H9 (cell line): ENCODE results near the gene GCK. TPM values are rescaled to one million over a fixed set of nuclear protein-coding genes. Genes with fewer than 3 reads are reported as not detected.

Source experiments
- DNase-seq: peaks from one replicate; pipeline ENCODE4 v3.0.0-alpha.2; 2017
- H2AFZ ChIP-seq: one replicate; pipeline ENCODE4 v1.6.1; 2013; ENCODE audit warnings: mild to moderate bottlenecking, low read length, control low read depth, moderate library complexity
- H2AK5ac ChIP-seq: 2 replicates; pipeline ENCODE4 v1.6.1; 2013; ENCODE audit warnings: low read length, control low read depth, mixed read lengths; ENCODE audit not compliant: insufficient read length
- H2BK120ac ChIP-seq: one replicate; pipeline ENCODE4 v1.6.1; 2013; ENCODE audit warnings: low read depth, mild to moderate bottlenecking, low read length, control low read depth, inconsistent platforms; ENCODE audit not compliant: poor library complexity, severe bottlenecking
- H2BK12ac ChIP-seq: 2 replicates; pipeline ENCODE4 v1.6.1; 2013; ENCODE audit warnings: low read length, control low read depth, mixed read lengths, low read depth; ENCODE audit not compliant: insufficient read length
- H2BK15ac ChIP-seq: 2 replicates; pipeline ENCODE4 v1.6.1; 2013; ENCODE audit warnings: low read depth, low read length, control low read depth
- H2BK20ac ChIP-seq: one replicate; pipeline ENCODE4 v1.6.1; 2013; ENCODE audit warnings: low read depth, mild to moderate bottlenecking, low read length, control low read depth, inconsistent platforms; ENCODE audit not compliant: poor library complexity, severe bottlenecking
- H2BK5ac ChIP-seq: 2 replicates; pipeline ENCODE4 v1.6.1; 2013; ENCODE audit warnings: low read length, control low read depth, mixed read lengths; ENCODE audit not compliant: insufficient read length
- H3K14ac ChIP-seq: 2 replicates; pipeline ENCODE4 v1.6.1; 2013; ENCODE audit warnings: low read length, control low read depth; ENCODE audit not compliant: insufficient read depth
- H3K18ac ChIP-seq: 2 replicates; pipeline ENCODE4 v1.6.1; 2013; ENCODE audit warnings: low read depth, mild to moderate bottlenecking, mixed read lengths, low read length, control low read depth; ENCODE audit not compliant: insufficient read length
- H3K23ac ChIP-seq: 2 replicates; pipeline ENCODE4 v1.6.1; 2013; ENCODE audit warnings: low read length, control low read depth, mixed read lengths, low read depth; ENCODE audit not compliant: insufficient read length
- H3K23me2 ChIP-seq: 2 replicates; pipeline ENCODE4 v1.6.1; 2013; ENCODE audit warnings: low read depth, mild to moderate bottlenecking, mixed read lengths, low read length, control low read depth; ENCODE audit not compliant: insufficient read length, poor library complexity, severe bottlenecking
- H3K27ac ChIP-seq: 2 replicates; pipeline ENCODE4 v1.5.1; 2013; ENCODE audit warnings: low read length, control low read depth, mixed read lengths, low read depth; ENCODE audit not compliant: insufficient read length
- H3K27me3 ChIP-seq: 2 replicates; pipeline ENCODE4 v1.6.1; 2013; ENCODE audit warnings: low read length, control low read depth, inconsistent platforms; ENCODE audit not compliant: insufficient read depth
- H3K4ac ChIP-seq: 2 replicates; pipeline ENCODE4 v1.6.1; 2013; ENCODE audit warnings: low read depth, mild to moderate bottlenecking, control low read depth, inconsistent platforms, low read length, moderate library complexity
- H3K4me1 ChIP-seq: 2 replicates; pipeline ENCODE4 v1.6.1; 2013; ENCODE audit warnings: low read length, control low read depth, inconsistent platforms; ENCODE audit not compliant: insufficient read depth
- H3K4me2 ChIP-seq: 2 replicates; pipeline ENCODE4 v1.6.1; 2013; ENCODE audit warnings: low read length, control low read depth, mixed read lengths; ENCODE audit not compliant: insufficient read length, insufficient read depth
- H3K56ac ChIP-seq: 2 replicates; pipeline ENCODE4 v1.6.1; 2013; ENCODE audit warnings: low read depth, mild to moderate bottlenecking, mixed read lengths, low read length, control low read depth; ENCODE audit not compliant: insufficient read length
- H3K79me1 ChIP-seq: 2 replicates; pipeline ENCODE4 v1.6.1; 2013; ENCODE audit warnings: low read depth, mild to moderate bottlenecking, moderate library complexity, low read length, control low read depth, inconsistent platforms; ENCODE audit not compliant: insufficient read depth, poor library complexity, severe bottlenecking
- H3K79me2 ChIP-seq: 2 replicates; pipeline ENCODE4 v1.6.1; 2013; ENCODE audit warnings: low read length, control low read depth, inconsistent platforms; ENCODE audit not compliant: insufficient read depth
- H3K9ac ChIP-seq: 2 replicates; pipeline ENCODE4 v1.6.1; 2013; ENCODE audit warnings: low read length, control low read depth, mixed read lengths; ENCODE audit not compliant: insufficient read length; ENCODE audit errors: extremely low read depth
- H3K9me3 ChIP-seq: one replicate; pipeline ENCODE4 v1.6.1; 2013; ENCODE audit warnings: low read depth, low read length, inconsistent platforms; ENCODE audit not compliant: control insufficient read depth
- H3T11ph ChIP-seq: one replicate; pipeline ENCODE4 v1.6.1; 2013; ENCODE audit warnings: mild to moderate bottlenecking, low read length, control low read depth, inconsistent platforms
- H4K20me1 ChIP-seq: one replicate; pipeline ENCODE4 v1.6.1; 2013; ENCODE audit not compliant: control insufficient read depth, insufficient read length, insufficient read depth
- H4K5ac ChIP-seq: 2 replicates; pipeline ENCODE4 v1.6.1; 2013; ENCODE audit warnings: low read depth, mild to moderate bottlenecking, mixed read lengths, low read length, control low read depth; ENCODE audit not compliant: insufficient read length
- H4K8ac ChIP-seq: replicated peaks from 2 replicates; pipeline ENCODE4 v1.6.1; 2013; ENCODE audit warnings: low read length, control low read depth, mixed read lengths, low read depth; ENCODE audit not compliant: insufficient read length
- H4K91ac ChIP-seq: 2 replicates; pipeline ENCODE4 v1.6.1; 2013; ENCODE audit warnings: low read depth, mild to moderate bottlenecking, moderate library complexity, mixed read lengths, low read length, control low read depth; ENCODE audit not compliant: insufficient read length
- H3K27ac Mint-ChIP-seq, 3 experiments: 2 replicates in 2 of 3; 3 replicates in 1 of 3; pipeline ENCODE4 v1.8.0; 2020 to 2021; ENCODE audit warnings: mixed read lengths in 3 of 3, mild to moderate bottlenecking in 1 of 3, moderate library complexity in 1 of 3
- H3K27me3 Mint-ChIP-seq: 2 replicates; pipeline ENCODE4 v1.8.0; 2021; ENCODE audit warnings: low read depth, mild to moderate bottlenecking, moderate library complexity, mixed read lengths
- H3K36me3 Mint-ChIP-seq, 3 experiments: 2 replicates in 2 of 3; 3 replicates in 1 of 3; pipeline ENCODE4 v1.8.0; 2020 to 2021; ENCODE audit warnings: low read depth in 3 of 3, mixed read lengths in 3 of 3; ENCODE audit not compliant: insufficient read depth in 1 of 3
- H3K4me1 Mint-ChIP-seq, 2 experiments: 2 replicates each; pipeline ENCODE4 v1.8.0; 2020; ENCODE audit warnings: mixed read lengths in 2 of 2
- H3K4me3 Mint-ChIP-seq, 2 experiments: 2 replicates in 1 of 2; 3 replicates in 1 of 2; pipeline ENCODE4 v1.8.0; 2020 to 2021; ENCODE audit warnings: mild to moderate bottlenecking in 2 of 2, mixed read lengths in 2 of 2, moderate library complexity in 1 of 2
- H3K9me3 Mint-ChIP-seq, 2 experiments: 2 replicates in 1 of 2; 3 replicates in 1 of 2; pipeline ENCODE4 v1.8.0; 2020; ENCODE audit warnings: mild to moderate bottlenecking in 2 of 2, mixed read lengths in 2 of 2, moderate library complexity in 1 of 2
- CTCF ChIP-seq: fragments of 200-600 bp; sonication (generic); conservative IDR thresholded peaks from 3 replicates; pipeline ENCODE4 v1.8.0; 2021; ENCODE audit warnings: antibody characterized with exemption, mild to moderate bottlenecking
- WGBS: extraction: QIAGEN DNeasy Blood & Tissue Kit; methylation state at CpG from one replicate; pipeline ENCODE4 v1.1.7; 2013; ENCODE audit warnings: missing lambda C conversion rate, low lambda C conversion rate, mixed read lengths; ENCODE audit not compliant: insufficient read length; ENCODE audit errors: extremely low coverage; 5-methylcytosine and 5-hydroxymethylcytosine counted together
- total RNA-seq: library from RNA; stranded (reverse); gene quantifications from 2 replicates; pipeline ENCODE4 v1.2.1, GENCODE V29; 2021

The GCK gene
- total RNA-seq, 1 experiment from 2014 or later: 0.98 TPM

GRCh38 chr7:44094365-44094764, 94.9 kb downstream of the GCK start:
- Histone ChIP-seq H4K8ac (no peak overlapping the region), H2BK5ac (no peak overlapping the region), H4K5ac (no peak overlapping the region), H3K27ac (no peak overlapping the region), H3K23me2 (no peaks in the 10 kb centered on the region), H3K18ac (no peak overlapping the region), H2AFZ (no peak overlapping the region), H3K9ac (no peak overlapping the region), H3K27me3 (no peaks in the 10 kb centered on the region), H2BK20ac (no peak overlapping the region), H3K4me1 (no peaks in the 10 kb centered on the region), H3K23ac (no peak overlapping the region), H3K4me2 (no peak overlapping the region), H3K9me3 (no peaks in the 10 kb centered on the region), H3K79me2 (no peaks in the 10 kb centered on the region), H3K56ac (no peak overlapping the region), H3K79me1 (no peaks in the 10 kb centered on the region), H3K14ac (no peak overlapping the region), H3K4ac (no peak overlapping the region), H4K20me1 (no peaks in the 10 kb centered on the region), H2BK15ac (no peak overlapping the region), H4K91ac (no peak overlapping the region), H2AK5ac (no peak overlapping the region), H2BK12ac (no peak overlapping the region), H3T11ph (no peak overlapping the region), H2BK120ac (no peak overlapping the region)
- H3K36me3 Mint-ChIP-seq: no peaks in the 10 kb centered on the region
- H3K27ac Mint-ChIP-seq: no peak overlapping the region
- H3K27me3 Mint-ChIP-seq: peaks cover 30% of the 10 kb centered on the region
- H3K4me1 Mint-ChIP-seq: 0 out of 4 replicates have a peak, but pooled peaks cover 0 to 4% of the 10 kb centered on the region in 2 experiments
- no CpG with 5 or more reads among the region's 2 CpGs for WGBS
- no peak for TF ChIP-seq CTCF
- no peak for DNase-seq
- no peak overlapping the region; a peak in 1 of 5 replicates for H3K4me3 Mint-ChIP-seq
- no peaks in the 10 kb centered on the region; a peak in 1 of 5 replicates for H3K9me3 Mint-ChIP-seq

Other genes with a start within 250 kb of the GCK start
- gene SPDYE1, start 191.5 kb downstream of the GCK start, total RNA-seq: not detected in 2 replicates
- gene DBNL, start 144.7 kb downstream of the GCK start, total RNA-seq: 51.3 and 52.8 TPM in 2 replicates
- gene PGAM2, start 123.9 kb downstream of the GCK start, total RNA-seq: 5.6 and 8.7 TPM in 2 replicates
- 18.7 and 24.5 TPM in 2 replicates for gene POLM, start 106.9 kb downstream of the GCK start, total RNA-seq
- 49.1 and 49.3 TPM in 2 replicates for gene AEBP1, start 85.1 kb downstream of the GCK start, total RNA-seq
- gene POLD2, start 65.9 kb downstream of the GCK start, total RNA-seq: 126 and 131 TPM in 2 replicates
- 4.9 and 5.7 TPM in 2 replicates for gene MYL7, start 48.1 kb downstream of the GCK start, total RNA-seq
- gene YKT6, start 11.5 kb upstream of the GCK start, total RNA-seq: 104 and 105 TPM in 2 replicates
- 0.17 and 0.24 TPM in 2 replicates for gene CAMK2B, start 136.2 kb upstream of the GCK start, total RNA-seq